ENCODE data around the gene SMARCD2.
A peak's percentile ranks its signal among the peaks of the same experiment; 100 is the strongest.

The SMARCD2 gene

DNA sequence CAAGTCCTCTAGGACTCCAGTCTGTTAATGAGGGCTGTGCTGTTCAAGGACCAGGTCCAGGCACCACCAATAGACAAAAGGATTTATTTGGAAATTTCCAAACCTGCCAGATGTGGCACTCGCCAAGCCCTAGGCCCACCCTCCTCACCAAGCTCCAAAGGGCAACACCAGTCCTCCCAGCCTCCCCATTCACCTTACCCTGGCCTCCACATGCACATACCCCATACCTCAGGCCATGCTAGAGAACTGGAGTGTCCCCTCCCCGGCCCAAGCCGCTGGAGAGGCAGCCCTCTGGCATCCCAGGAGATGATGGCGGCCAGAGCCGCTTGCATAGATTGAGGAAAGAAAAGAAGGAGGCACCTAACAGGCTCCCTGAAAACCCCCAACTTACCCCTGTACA lies 10.5 kb downstream of the SMARCD2 start:
- no peak for DNase-seq (ENCODE audit: low read depth)

GRCh38 chr17:63831505-63831904 lies 11.0 kb downstream of the SMARCD2 start:
- DNase-seq (ENCODE audit: low read depth) = no peak

DNA sequence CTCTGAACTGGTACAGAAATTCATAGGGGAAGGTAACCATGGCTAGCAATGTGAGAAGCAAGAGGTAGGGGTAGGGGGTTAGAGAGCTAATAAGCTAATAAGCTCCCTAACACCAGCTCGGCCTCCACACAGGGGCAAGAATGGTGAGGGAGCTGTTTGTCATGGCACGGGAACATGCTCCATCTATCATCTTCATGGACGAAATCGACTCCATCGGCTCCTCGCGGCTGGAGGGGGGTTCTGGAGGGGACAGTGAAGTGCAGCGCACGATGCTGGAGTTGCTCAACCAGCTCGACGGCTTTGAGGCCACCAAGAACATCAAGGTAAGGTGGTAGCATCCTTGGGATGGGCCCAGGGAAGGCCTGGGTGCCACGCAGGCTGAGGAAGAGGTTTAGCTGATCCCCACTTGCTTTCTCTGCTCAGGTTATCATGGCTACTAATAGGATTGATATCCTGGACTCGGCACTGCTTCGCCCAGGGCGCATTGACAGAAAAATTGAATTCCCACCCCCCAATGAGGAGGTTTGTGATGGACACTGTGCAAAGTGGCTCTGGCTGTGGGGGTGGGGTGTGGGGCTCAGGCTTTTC lies 11.5 kb downstream of the SMARCD2 start:
- DNase-seq (ENCODE audit: low read depth) = no peak

- no peak for DNase-seq (ENCODE audit: low read depth)
These were observed 12.2 kb downstream of the SMARCD2 start for GRCh38 chr17:63830278-63830677.

GRCh38 chr17:63828936-63829335 lies 13.5 kb downstream of the SMARCD2 start:
- no peak for DNase-seq (ENCODE audit: low read depth)

GRCh38 chr17:63827801-63828221 lies 14.7 kb downstream of the SMARCD2 start:
- no peak for DNase-seq (ENCODE audit: low read depth)

- peak; percentile 81 for DNase-seq (ENCODE audit: low read depth)
These were observed 15.3 kb downstream of the SMARCD2 start, which contains the start of the genes FTSJ3 and PSMC5 for GRCh38 chr17:63827002-63827800. Gene FTSJ3 (minus strand): TSS chr17:63827663. CDS start chr17:63826902, 761 bp downstream. Gene PSMC5 (plus strand): TSS chr17:63827431. CDS start chr17:63827491, 60 bp downstream.

- no peak for DNase-seq (ENCODE audit: low read depth)
These were observed 15.9 kb downstream of the SMARCD2 start for GRCh38 chr17:63826468-63827001.

DNA sequence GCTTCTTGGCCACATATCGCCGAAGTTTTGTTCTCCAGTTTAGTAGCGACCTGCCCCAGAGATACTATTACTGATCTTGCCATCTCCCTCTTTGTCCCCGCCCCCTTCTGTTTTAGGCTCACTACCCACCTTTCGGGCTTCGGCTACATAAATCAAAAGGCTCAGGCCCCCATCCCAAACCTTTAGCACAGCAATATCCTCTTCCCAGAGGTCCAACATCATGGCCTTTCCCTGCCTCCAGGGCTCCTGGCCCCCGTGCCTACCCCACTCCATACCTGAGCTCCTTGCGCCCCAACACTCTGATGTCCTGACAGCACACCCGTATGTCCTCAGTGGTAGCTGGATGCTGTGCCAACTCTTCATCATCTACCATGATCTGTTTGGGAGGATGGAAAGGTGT lies 18.1 kb downstream of the SMARCD2 start:
- no peak for DNase-seq (ENCODE audit: low read depth)

GRCh38 chr17:63823659-63824331 lies 18.7 kb downstream of the SMARCD2 start:
- no peak for DNase-seq (ENCODE audit: low read depth)

DNA sequence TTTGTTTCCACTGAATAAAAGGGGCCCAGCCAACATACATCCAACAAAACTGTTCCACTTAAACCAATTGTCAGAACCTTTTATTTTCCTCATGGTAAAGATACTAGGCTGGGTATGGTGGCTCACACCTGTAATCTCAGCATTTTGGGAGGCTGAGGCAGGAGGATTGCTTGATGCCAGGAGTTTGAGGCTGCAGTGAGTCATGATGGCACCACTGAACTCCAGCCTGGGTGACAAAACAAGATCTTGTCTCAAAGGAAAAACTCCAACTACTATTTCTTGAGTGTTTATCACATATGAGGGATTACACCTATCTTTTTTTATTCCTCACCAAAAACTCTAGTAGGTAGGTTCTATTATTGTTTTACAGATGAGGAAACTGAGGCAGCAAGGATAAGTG lies 19.9 kb downstream of the SMARCD2 start:
- DNase-seq (ENCODE audit: low read depth) = no peak

GRCh38 chr17:63821804-63822203 lies 20.7 kb downstream of the SMARCD2 start:
- no peak for DNase-seq (ENCODE audit: low read depth)

DNA sequence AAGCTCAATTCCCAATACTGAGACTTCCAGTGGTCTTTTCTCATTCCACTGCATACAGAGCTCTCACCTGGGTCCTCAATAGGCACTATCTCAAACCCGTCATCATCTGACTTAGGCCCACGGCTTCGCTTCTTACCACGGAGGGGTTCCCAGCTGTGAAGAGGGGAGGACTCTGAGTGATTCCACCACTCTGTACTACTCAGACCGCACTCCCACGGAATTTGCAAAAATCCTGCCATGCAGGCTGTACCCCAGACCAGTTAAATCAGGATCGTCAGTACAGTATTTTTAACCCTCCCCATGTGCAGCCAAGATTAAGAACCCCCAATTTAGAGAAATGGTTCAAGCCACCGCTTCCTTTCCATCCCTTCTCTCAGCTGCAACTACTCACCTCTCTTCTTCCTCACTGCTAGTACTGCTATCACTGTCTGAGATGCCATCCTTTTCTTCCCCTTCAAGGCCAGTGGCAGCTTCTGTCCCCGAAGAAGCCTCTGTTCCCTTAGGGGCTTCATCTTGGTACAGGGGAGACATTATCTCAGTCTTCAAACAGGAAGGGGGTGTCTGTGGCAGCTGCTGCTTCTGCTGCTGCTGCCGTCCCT lies 21.4 kb downstream of the SMARCD2 start:
- no peak for DNase-seq (ENCODE audit: low read depth)

- no peak for DNase-seq (ENCODE audit: low read depth)
These were observed 22.6 kb downstream of the SMARCD2 start for GRCh38 chr17:63819585-63820537.

GRCh38 chr17:63819131-63819530 lies 23.4 kb downstream of the SMARCD2 start:
- DNase-seq (ENCODE audit: low read depth) = no peak

DNA sequence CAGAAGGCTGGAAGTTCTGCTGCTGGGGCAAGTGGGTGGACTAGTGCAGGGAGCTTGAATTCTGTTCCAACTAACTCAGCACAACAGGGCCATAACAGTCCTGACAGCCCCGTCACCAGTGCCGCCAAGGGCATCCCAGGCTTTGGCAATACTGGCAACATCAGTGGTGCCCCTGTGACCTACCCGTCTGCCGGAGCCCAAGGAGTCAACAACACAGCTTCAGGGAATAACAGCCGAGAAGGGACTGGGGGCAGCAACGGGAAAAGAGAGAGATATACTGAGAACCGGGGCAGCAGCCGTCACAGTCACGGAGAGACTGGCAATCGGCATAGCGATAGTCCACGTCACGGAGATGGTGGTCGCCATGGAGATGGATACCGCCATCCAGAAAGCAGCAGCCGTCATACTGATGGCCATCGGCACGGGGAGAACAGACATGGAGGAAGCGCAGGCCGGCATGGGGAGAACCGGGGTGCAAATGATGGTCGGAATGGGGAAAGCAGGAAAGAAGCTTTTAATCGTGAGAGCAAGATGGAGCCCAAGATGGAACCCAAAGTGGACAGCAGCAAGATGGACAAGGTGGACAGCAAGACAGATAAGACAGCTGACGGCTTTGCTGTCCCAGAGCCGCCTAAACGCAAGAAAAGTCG lies 24.6 kb downstream of the SMARCD2 start:
- no peak for DNase-seq (ENCODE audit: low read depth)

GRCh38 chr17:63816669-63817068 lies 25.8 kb downstream of the SMARCD2 start:
- no peak for DNase-seq (ENCODE audit: low read depth)

DNA sequence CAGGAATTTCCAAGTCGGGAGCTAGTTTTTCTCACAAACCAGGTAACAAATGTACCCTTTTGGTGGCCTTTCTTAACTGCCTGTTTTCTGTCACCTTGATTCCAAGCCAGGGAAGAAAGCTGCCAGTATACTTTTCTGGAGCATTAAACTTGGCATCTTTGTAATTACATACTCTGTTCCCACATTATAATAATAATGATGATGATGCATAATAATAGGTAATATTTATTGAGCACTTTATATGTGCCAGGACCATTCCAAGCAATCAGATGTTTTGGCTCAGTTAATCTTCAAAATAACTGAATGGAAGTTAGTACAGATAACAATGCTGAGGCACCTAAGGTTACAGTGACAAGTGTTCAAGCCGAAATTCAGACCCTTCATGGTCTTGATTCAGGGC lies 26.4 kb downstream of the SMARCD2 start:
- no peak for DNase-seq (ENCODE audit: low read depth)

DNA sequence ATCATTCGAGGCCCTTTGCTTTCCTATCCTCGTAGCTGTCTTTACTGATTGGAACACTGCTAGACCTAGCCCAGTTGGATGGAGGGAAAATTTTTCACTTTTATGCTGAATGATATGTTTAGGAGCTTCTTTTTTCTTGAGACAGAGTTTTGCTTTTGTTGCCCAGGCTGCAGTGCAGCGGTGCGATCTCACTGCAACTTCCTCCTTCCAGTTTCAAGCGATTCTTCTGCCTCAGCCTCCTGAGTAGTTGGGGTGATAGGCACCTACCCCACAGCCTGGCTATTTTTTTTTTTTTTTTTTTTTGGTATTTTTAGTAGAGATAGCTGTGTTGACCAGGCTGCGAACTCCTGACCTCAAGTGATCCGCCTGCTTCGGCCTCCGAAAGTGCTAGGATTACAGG lies 32.5 kb downstream of the SMARCD2 start:
- no peak for DNase-seq (ENCODE audit: low read depth)

DNA sequence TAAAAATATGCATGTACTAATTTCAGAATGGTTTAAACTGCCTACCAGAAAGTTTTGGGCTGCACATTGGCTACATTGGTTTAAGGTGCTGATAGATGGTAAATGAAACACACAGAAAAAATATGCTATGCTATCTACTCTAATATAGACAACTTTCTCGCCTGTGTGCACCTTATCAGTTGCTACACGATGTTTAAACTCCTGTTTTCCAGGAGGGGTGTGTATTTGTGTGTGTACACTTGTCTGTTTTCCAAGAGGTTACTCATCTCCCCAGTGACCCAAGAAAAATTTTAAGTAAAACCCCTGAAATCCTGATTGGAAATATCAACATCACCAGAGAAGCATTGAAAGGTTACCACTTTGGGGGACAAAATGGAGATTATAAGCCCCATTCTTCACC lies 36.9 kb downstream of the SMARCD2 start:
- DNase-seq (ENCODE audit: low read depth) = no peak

DNA sequence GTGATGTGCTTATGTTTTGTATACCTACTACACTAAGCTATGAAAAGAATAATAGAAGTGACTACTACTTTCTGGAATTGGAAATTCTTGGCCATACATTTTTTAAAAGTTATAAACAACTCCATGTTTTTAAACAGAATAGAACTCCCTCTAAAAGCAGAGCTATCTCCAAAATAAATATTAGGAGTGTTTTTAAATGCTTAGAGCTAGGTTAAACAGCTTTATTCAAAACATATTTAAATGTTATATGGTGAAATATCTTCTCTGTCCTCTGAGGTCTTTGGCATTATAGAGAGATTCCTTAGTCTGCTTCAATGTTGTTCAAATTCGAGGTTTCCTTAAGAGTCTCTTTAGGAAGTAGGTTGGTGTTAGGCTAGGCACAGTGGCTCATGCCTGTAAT lies 38.2 kb downstream of the SMARCD2 start:
- DNase-seq (ENCODE audit: low read depth) = no peak

All from stimulated activated CD8-positive, alpha-beta memory T cell treated with anti-CD3 and anti-CD28 coated beads, Interleukin-15, amount 100 ng/mL, for 24 hours (primary cell).